OCI-LY1 (cell line): Measurements from ENCODE around the gene FRMD7.

Source experiments
- H2AFZ ChIP-seq: fragments of 200-600 bp; sonication (generic), shearing (Covaris generic); 2 replicates; pipeline ENCODE4 v1.6.0; 2014; ENCODE audit warnings: antibody characterized with exemption, mild to moderate bottlenecking, low read length
- H3F3A ChIP-seq: fragments of 200-600 bp; sonication (generic), shearing (Covaris generic); 2 replicates; pipeline ENCODE4 v1.6.0; 2014; ENCODE audit warnings: mild to moderate bottlenecking, antibody characterized with exemption, low read length, moderate library complexity; ENCODE audit not compliant: insufficient read depth
- H3K27ac ChIP-seq: fragments of 200-600 bp; sonication (generic); 2 replicates; pipeline ENCODE4 v1.5.1; 2014; ENCODE audit warnings: low read length, mixed run types, mild to moderate bottlenecking, low read depth; ENCODE audit not compliant: poor library complexity, severe bottlenecking
- H3K27me3 ChIP-seq: fragments of 200-600 bp; sonication (generic); 2 replicates; pipeline ENCODE4 v1.6.0; 2014; ENCODE audit warnings: antibody characterized with exemption, mild to moderate bottlenecking, low read length, moderate library complexity; ENCODE audit not compliant: insufficient read depth
- H3K36me3 ChIP-seq: fragments of 200-600 bp; sonication (generic); 2 replicates; pipeline ENCODE4 v1.6.1; 2014; ENCODE audit warnings: mild to moderate bottlenecking, antibody characterized with exemption, low read length, moderate library complexity, mixed read lengths; ENCODE audit not compliant: insufficient read depth
- H3K4me1 ChIP-seq: fragments of 200-600 bp; sonication (generic); 2 replicates; pipeline ENCODE4 v1.5.1; 2014; ENCODE audit warnings: mild to moderate bottlenecking, low read length, moderate library complexity; ENCODE audit not compliant: insufficient read depth, severe bottlenecking
- H3K4me2 ChIP-seq: fragments of 200-600 bp; sonication (generic), shearing (Covaris generic); 2 replicates; pipeline ENCODE4 v1.6.1; 2014; ENCODE audit warnings: low read length
- H3K4me3 ChIP-seq: fragments of 200-600 bp; sonication (generic); 2 replicates; pipeline ENCODE4 v1.5.1; 2014; ENCODE audit warnings: low read length, low read depth, mild to moderate bottlenecking, mixed read lengths; ENCODE audit not compliant: poor library complexity, severe bottlenecking
- H3K79me2 ChIP-seq: fragments of 200-600 bp; shearing (Covaris generic); 2 replicates; pipeline ENCODE4 v1.6.1; 2016; ENCODE audit warnings: mixed run types, low read length, mixed read lengths; ENCODE audit not compliant: insufficient read depth
- H3K9ac ChIP-seq: fragments of 200-600 bp; sonication (generic), shearing (Covaris generic); 2 replicates; pipeline ENCODE4 v1.6.1; 2014; ENCODE audit warnings: mild to moderate bottlenecking, low read length, mixed read lengths
- H3K9me2 ChIP-seq: fragments of 200-600 bp; sonication (generic), shearing (Covaris generic); 2 replicates; pipeline ENCODE4 v1.6.1; 2014; ENCODE audit warnings: low read depth, mild to moderate bottlenecking, low read length, mixed read lengths
- H3K9me3 ChIP-seq: fragments of 200-600 bp; shearing (Covaris generic); 2 replicates; pipeline ENCODE4 v1.6.1; 2014; ENCODE audit warnings: low read length, mixed read lengths
- H4K20me1 ChIP-seq: fragments of 200-600 bp; sonication (generic), shearing (Covaris generic); 2 replicates; pipeline ENCODE4 v1.6.0; 2016; ENCODE audit warnings: mild to moderate bottlenecking, low read length; ENCODE audit not compliant: insufficient read depth
- EZH2 ChIP-seq: fragments of 200-600 bp; sonication (generic), shearing (Covaris generic); IDR thresholded peaks from 2 replicates; pipeline ENCODE4 v1.8.0; 2017; ENCODE audit warnings: borderline replicate concordance, mixed run types, mild to moderate bottlenecking, antibody characterized with exemption, low read length, moderate library complexity, mixed read lengths
- TF ChIP-seq, protein P1 (sequence below): fragments of 200-600 bp; sonication (generic), shearing (Covaris generic); IDR thresholded peaks from 2 replicates; pipeline ENCODE4 v1.5.1; 2017; ENCODE audit warnings: mild to moderate bottlenecking, antibody characterized with exemption, low read length, moderate library complexity, mixed read lengths

Gene FRMD7

DNA sequence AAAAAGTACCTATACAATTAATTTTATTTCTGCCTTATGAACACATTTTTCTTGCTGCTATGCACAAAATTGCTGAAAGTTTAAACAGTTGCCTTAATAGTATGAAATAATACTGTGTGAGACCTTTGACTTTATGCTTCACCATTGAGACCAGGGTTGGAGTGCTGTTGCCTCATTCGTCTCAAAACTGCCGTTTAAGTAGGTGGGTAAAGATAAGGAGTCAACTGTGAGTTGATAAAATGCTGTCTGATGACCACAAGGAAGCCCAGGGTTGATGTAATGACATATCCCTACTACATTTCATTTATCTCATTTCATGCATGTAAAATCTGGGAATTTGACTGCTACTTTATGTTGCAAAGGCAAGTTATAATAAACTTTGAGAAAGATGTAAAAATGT is 81.3 kb downstream of the FRMD7 start:
- H3K4me3 ChIP-seq, result no peak overlapping the region
- H3K36me3 ChIP-seq, result peaks cover 3% of the 10 kb centered on the region; the same call in 1 of the 2 replicates
- no peak overlapping the region for H3K9ac ChIP-seq
- no peak overlapping the region for H3K4me2 ChIP-seq
- H3K9me3 ChIP-seq, result no peaks in the 10 kb centered on the region
- no peaks in the 10 kb centered on the region for H3F3A ChIP-seq
- no peak overlapping the region for H2AFZ ChIP-seq
- TF ChIP-seq, protein P1, sequence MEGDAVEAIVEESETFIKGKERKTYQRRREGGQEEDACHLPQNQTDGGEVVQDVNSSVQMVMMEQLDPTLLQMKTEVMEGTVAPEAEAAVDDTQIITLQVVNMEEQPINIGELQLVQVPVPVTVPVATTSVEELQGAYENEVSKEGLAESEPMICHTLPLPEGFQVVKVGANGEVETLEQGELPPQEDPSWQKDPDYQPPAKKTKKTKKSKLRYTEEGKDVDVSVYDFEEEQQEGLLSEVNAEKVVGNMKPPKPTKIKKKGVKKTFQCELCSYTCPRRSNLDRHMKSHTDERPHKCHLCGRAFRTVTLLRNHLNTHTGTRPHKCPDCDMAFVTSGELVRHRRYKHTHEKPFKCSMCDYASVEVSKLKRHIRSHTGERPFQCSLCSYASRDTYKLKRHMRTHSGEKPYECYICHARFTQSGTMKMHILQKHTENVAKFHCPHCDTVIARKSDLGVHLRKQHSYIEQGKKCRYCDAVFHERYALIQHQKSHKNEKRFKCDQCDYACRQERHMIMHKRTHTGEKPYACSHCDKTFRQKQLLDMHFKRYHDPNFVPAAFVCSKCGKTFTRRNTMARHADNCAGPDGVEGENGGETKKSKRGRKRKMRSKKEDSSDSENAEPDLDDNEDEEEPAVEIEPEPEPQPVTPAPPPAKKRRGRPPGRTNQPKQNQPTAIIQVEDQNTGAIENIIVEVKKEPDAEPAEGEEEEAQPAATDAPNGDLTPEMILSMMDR, result no peak
- no peak for TF ChIP-seq EZH2
- H3K27me3 ChIP-seq, result no peaks in the 10 kb centered on the region
- H3K79me2 ChIP-seq, result peaks cover 68% of the 10 kb centered on the region
- H3K9me2 ChIP-seq, result no peaks in the 10 kb centered on the region
- no peak overlapping the region for H3K27ac ChIP-seq
- no peaks in the 10 kb centered on the region for H3K4me1 ChIP-seq
- no peaks in the 10 kb centered on the region for H4K20me1 ChIP-seq

DNA sequence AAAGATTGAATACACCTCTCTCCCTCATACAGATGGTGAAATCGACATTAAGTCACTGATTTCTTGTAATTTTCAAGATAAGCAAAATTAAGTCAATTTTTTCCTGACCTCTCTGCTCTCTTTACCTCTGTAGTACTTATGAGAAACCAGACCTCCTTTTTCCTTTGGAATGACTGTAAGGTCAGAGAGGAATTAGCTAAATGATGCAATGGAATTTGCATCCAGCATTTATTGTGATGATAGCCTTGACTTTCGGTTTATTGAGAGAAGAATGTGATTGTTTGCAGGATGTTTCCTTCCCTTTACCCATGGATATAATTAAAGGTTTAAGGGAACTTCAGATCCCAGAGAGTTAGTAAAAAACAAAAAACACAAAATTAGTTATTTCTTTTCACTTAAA is 82.4 kb downstream of the FRMD7 start:
- Histone ChIP-seq H4K20me1 (no peaks in the 10 kb centered on the region), H3K9ac (no peak overlapping the region), H3K36me3 (peaks cover 3% of the 10 kb centered on the region), H3K4me3 (no peak overlapping the region), H3K27me3 (no peaks in the 10 kb centered on the region), H3K4me2 (no peak overlapping the region), H3K27ac (no peak overlapping the region), H3F3A (no peaks in the 10 kb centered on the region), H3K9me2 (no peaks in the 10 kb centered on the region), H3K4me1 (no peaks in the 10 kb centered on the region), H2AFZ (no peak overlapping the region), H3K9me3 (no peaks in the 10 kb centered on the region), H3K79me2 (peaks cover 77% of the 10 kb centered on the region)
- TF ChIP-seq, protein P1, result no peak
- no peak for TF ChIP-seq EZH2

DNA sequence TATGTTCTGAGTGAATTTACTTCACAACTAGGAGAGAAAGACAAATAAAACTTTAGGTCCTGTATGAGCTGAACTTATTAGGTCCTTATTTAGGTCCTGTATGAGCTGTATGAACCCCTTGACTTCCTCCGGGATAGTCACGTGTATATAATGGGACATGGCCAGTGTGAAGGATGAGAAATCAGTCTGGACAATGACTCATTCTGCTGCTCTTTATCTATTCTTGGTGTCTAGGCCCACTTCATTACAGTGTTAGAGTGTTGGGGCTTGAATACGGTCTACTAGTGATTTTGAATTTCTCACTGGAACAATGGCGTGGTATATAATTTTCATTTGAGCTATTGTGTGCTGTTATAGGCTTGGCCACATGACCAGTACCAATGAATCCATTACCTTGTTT is 82.9 kb downstream of the FRMD7 start:
- H4K20me1 ChIP-seq, result no peaks in the 10 kb centered on the region
- H2AFZ ChIP-seq, result no peak overlapping the region
- no peaks in the 10 kb centered on the region for H3K4me1 ChIP-seq
- H3K36me3 ChIP-seq, result no peaks in the 10 kb centered on the region; the same call in none of the 2 replicates
- H3K4me2 ChIP-seq, result no peak overlapping the region
- peaks cover 82% of the 10 kb centered on the region for H3K79me2 ChIP-seq
- no peaks in the 10 kb centered on the region for H3F3A ChIP-seq
- no peaks in the 10 kb centered on the region for H3K9me3 ChIP-seq
- no peak overlapping the region for H3K27ac ChIP-seq
- no peak overlapping the region for H3K9ac ChIP-seq
- H3K27me3 ChIP-seq, result no peaks in the 10 kb centered on the region
- H3K9me2 ChIP-seq, result no peaks in the 10 kb centered on the region
- H3K4me3 ChIP-seq, result no peak overlapping the region
- TF ChIP-seq, protein P1, result no peak
- no peak for TF ChIP-seq EZH2
